HG03460 (cell line): ENCODE data around the gene RAB3IL1.
A peak's percentile ranks its signal among the peaks of the same experiment; 100 is the strongest.
"Not testable (repeated sequence)": the region's sequence is repeated elsewhere in the genome, so short reads cannot be mapped to it uniquely, and the experiment has no call there.

Experiments
- ATAC-seq: cut with Tn5 transposase; IDR thresholded peaks from one replicate; pipeline ENCODE4 v1.9.1; 2021; ENCODE audit not compliant: unreplicated experiment

The RAB3IL1 gene

GRCh38 chr11:61917334-61918109 lies at the start of gene RAB3IL1:
Gene RAB3IL1, minus strand, starts transcription at chr11:61917566. Its CDS starts 199 bp downstream, at chr11:61917367.
- ATAC-seq: no peak

- no peak for ATAC-seq
These were observed 49.4 kb upstream of the RAB3IL1 start for GRCh38 chr11:61966734-61967115.

- ATAC-seq: not testable (repeated sequence)
These were observed 47.4 kb upstream of the RAB3IL1 start for GRCh38 chr11:61964666-61965271.

GRCh38 chr11:61964058-61964665 lies 46.8 kb upstream of the RAB3IL1 start:
- ATAC-seq: no peak

- peak; percentile 31 for ATAC-seq
These were observed 46.1 kb upstream of the RAB3IL1 start for GRCh38 chr11:61963282-61964057.

- no peak for ATAC-seq
These were observed 45.6 kb upstream of the RAB3IL1 start for GRCh38 chr11:61963016-61963281.

- ATAC-seq: no peak
These were observed 45.0 kb upstream of the RAB3IL1 start for GRCh38 chr11:61962213-61963015.

- no peak for ATAC-seq
These were observed 44.3 kb upstream of the RAB3IL1 start for GRCh38 chr11:61961570-61962212.

GRCh38 chr11:61960532-61960931 lies 43.2 kb upstream of the RAB3IL1 start:
- no peak for ATAC-seq

- ATAC-seq: no peak
These were observed 42.3 kb upstream of the RAB3IL1 start for GRCh38 chr11:61959678-61960077.

GRCh38 chr11:61959114-61959513 lies 41.7 kb upstream of the RAB3IL1 start:
- no peak for ATAC-seq

GRCh38 chr11:61958590-61958989 lies 41.2 kb upstream of the RAB3IL1 start:
- ATAC-seq: no peak

GRCh38 chr11:61957021-61957770 lies 39.8 kb upstream of the RAB3IL1 start:
- no peak for ATAC-seq

- no peak for ATAC-seq
These were observed 39.0 kb upstream of the RAB3IL1 start for GRCh38 chr11:61956191-61957020.

GRCh38 chr11:61955422-61956135 lies 38.2 kb upstream of the RAB3IL1 start:
- ATAC-seq: no peak

GRCh38 chr11:61954851-61955421 lies 37.6 kb upstream of the RAB3IL1 start:
- ATAC-seq: no peak

GRCh38 chr11:61954106-61954850 lies 36.9 kb upstream of the RAB3IL1 start:
- ATAC-seq: no peak
